Thyroid gland (tissue), 4 donors: ENCODE measurements around the gene MTUS2.

Source experiments
- CTCF ChIP-seq, 6 experiments: fragments of 200-600 bp in 3 of 6; fragments of 450-650 bp in 3 of 6; sonication (generic) in 3 of 6; IDR thresholded peaks; one replicate each; pipeline ENCODE4 v1.5.1; 2016 to 2019; ENCODE audit warnings: antibody characterized with exemption in 6 of 6, mild to moderate bottlenecking in 2 of 6, inconsistent platforms in 1 of 6, moderate library complexity in 1 of 6
- POLR2A ChIP-seq, 2 donors: fragments of 450-650 bp; IDR thresholded peaks; one replicate each; pipeline ENCODE4 v1.6.1; 2017; ENCODE audit warnings: antibody characterized with exemption in 2 of 2, mild to moderate bottlenecking in 2 of 2, moderate library complexity in 1 of 2

- TF ChIP-seq CTCF (IDR thresholded peaks at IDR 0.05), result no peak
- no peak for TF ChIP-seq POLR2A (IDR thresholded peaks at IDR 0.05)
Observed at GRCh38 chr13:29310806-29311205, 490.7 kb downstream of the MTUS2 start.
